BJ (cell line): ENCODE data around the gene ALK. TPM values are rescaled to one million over a fixed set of nuclear protein-coding genes. Genes with fewer than 3 reads are reported as not detected.

Source experiments
- CTCF ChIA-PET: fragments of 350-600 bp; formaldehyde crosslinking; extraction: SDS; loops from one replicate; lab custom pipeline; 2021; ENCODE audit warnings: antibody characterized with exemption, inconsistent platforms; lab: Yijun Ruan, JAX
- POLR2A ChIA-PET: fragments of 300-600 bp; sonication (Branson Sonifier 250); formaldehyde crosslinking; extraction: SDS; loops from one replicate; lab custom pipeline; 2021; ENCODE audit warnings: antibody characterized with exemption; lab: Charles Lee
- DNase-seq: peaks from one replicate; pipeline ENCODE4 v3.0.0-alpha.2; 2011; ENCODE audit warnings: low read depth
- H3K27me3 ChIP-seq: 2 replicates; pipeline ENCODE4 v1.6.0; 2011; ENCODE audit warnings: low read length; ENCODE audit not compliant: control insufficient read depth, insufficient read depth
- H3K36me3 ChIP-seq: 2 replicates; pipeline ENCODE4 v1.5.1; 2011; ENCODE audit warnings: low read length; ENCODE audit not compliant: control insufficient read depth, insufficient read depth
- H3K4me3 ChIP-seq: 2 replicates; pipeline ENCODE4 v1.5.1; 2011; ENCODE audit warnings: low read depth, mild to moderate bottlenecking, control low read depth, low read length
- CTCF ChIP-seq: IDR thresholded peaks from 2 replicates; pipeline ENCODE4 v1.5.1; 2011; ENCODE audit warnings: low read depth, mild to moderate bottlenecking, control low read depth, inconsistent platforms, low read length, moderate library complexity; ENCODE audit not compliant: insufficient read depth
- polyA plus RNA-seq: library from polyadenylated mRNA; depleted of rRNA; stranded (reverse); fragments of >200 nt; gene quantifications from 2 replicates; pipeline ENCODE4 v1.2.3, GENCODE V29; 2011

ALK gene
- polyA plus RNA-seq, 1 experiment: not detected

DNA sequence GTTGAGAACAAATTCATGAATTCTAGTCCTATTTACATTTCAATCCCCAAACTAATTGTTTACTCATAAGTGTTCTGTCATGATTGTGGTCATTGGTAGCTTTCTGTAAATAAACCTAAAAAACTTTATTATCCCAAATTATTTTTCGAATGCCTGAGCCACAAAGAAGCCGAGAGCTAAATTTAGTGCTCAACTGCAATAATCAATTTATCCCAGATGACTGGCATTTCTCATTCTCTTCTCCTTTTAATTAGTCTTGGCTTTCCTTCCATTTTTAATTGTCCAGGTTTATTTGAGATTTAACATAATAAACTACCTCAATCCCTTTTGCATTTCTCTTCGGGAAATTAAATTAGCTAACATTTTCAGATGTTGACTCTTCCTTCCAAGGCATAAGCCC, 308.3 kb downstream of the ALK start:
- CTCF ChIA-PET: interaction anchor here (0.8 to 1.3 kb wide), 2 partner anchors 9 to 25 kb away, joined by 3 read pairs; no protein-coding TSS in a partner anchor

DNA sequence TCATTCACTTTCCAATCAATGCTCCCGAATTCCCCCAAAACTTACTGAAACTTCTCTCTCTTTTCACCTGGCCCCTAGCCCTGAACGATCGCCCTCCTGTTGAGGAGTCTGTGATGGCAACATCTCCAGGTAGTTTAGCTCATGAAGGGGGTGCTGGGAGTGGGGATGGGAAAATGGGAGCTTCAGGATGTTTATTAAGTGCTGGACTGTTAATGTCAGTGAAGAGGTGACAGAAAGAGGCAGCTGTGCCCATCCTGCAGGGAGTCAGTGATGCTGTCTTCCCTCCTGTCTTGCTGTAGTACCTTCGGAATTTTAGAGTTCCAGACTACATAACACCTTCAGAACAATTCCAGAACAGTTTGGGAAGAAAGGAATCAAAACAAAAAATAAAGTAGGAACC, 308.8 kb downstream of the ALK start:
- peaks cover 1% of the 10 kb centered on the region for H3K27me3 ChIP-seq
- CTCF ChIA-PET: no interaction called here
- no peak for DNase-seq
- no peak for TF ChIP-seq CTCF
- no peak overlapping the region for H3K4me3 ChIP-seq
- POLR2A ChIA-PET: no interaction called here
- no peaks in the 10 kb centered on the region for H3K36me3 ChIP-seq

More for the DNA sequence above, 308.3 kb downstream of the ALK start:
- no peak for TF ChIP-seq CTCF
- DNase-seq: no peak
- no peaks in the 10 kb centered on the region for H3K36me3 ChIP-seq
- no peak overlapping the region for H3K4me3 ChIP-seq
- POLR2A ChIA-PET: no interaction called here
- peaks cover 1% of the 10 kb centered on the region for H3K27me3 ChIP-seq

GRCh38 chr2:29611850-29612249, 309.5 kb downstream of the ALK start:
- DNase-seq: no peak
- CTCF ChIA-PET: no interaction called here
- H3K27me3 ChIP-seq: peaks cover 1% of the 10 kb centered on the region
- no peak for TF ChIP-seq CTCF
- H3K36me3 ChIP-seq: no peaks in the 10 kb centered on the region
- POLR2A ChIA-PET: no interaction called here
- H3K4me3 ChIP-seq: no peak overlapping the region

GRCh38 chr2:29611261-29611660, 310.1 kb downstream of the ALK start:
- Histone ChIP-seq H3K27me3 (peaks cover 1% of the 10 kb centered on the region), H3K36me3 (no peaks in the 10 kb centered on the region), H3K4me3 (no peak overlapping the region)
- ChIA-PET POLR2A (no interaction called here), CTCF (no interaction called here)
- DNase-seq: no peak
- TF ChIP-seq CTCF: no peak

- H3K36me3 ChIP-seq: no peaks in the 10 kb centered on the region
- H3K4me3 ChIP-seq: no peak overlapping the region
- no peak for TF ChIP-seq CTCF
- peaks cover 1% of the 10 kb centered on the region for H3K27me3 ChIP-seq
- POLR2A ChIA-PET: no interaction called here
- DNase-seq: no peak
- CTCF ChIA-PET: interaction anchor here (0.9 kb wide), 1 partner anchor 15 kb away, joined by 3 read pairs; no protein-coding TSS in a partner anchor
Measured at GRCh38 chr2:29610569-29610968, 310.8 kb downstream of the ALK start.
